HepG2 (cell line): ENCODE measurements around the gene RIN3. TPM values are rescaled to one million over a fixed set of nuclear protein-coding genes. Genes with fewer than 3 reads are reported as not detected.

Source experiments
- ATAC-seq: fragments of 200-7000 bp; cut with Tn5 transposase; 3 replicates; pipeline ENCODE4 v1.9.1; 2020; ENCODE audit warnings: mild to moderate bottlenecking, moderate library complexity
- BruUV-seq: library from RNA; stranded (reverse); fragments of 400-500 nt; replicated peaks from 2 replicates; lab custom pipeline; 2021; lab: Mats Ljungman, UMichigan
- CTCF ChIA-PET: fragments of 300-600 bp; formaldehyde crosslinking; extraction: SDS; loops from one replicate; lab custom pipeline; 2021; ENCODE audit warnings: low total read pairs, inconsistent platforms, low intra/inter-chr PET ratio; lab: Yijun Ruan, JAX
- POLR2A ChIA-PET: fragments of 350-600 bp; sonication (Branson Sonifier 250); formaldehyde crosslinking; loops from one replicate; lab custom pipeline; 2020; ENCODE audit warnings: antibody characterized with exemption, inconsistent platforms; lab: Yijun Ruan, JAX
- DNase-seq: peaks from one replicate; pipeline ENCODE4 v3.0.0-alpha.2; 2015; ENCODE audit warnings: low spot score
- FAIRE-seq: peaks from 3 replicates; lab custom pipeline; 2011; peaks lifted over from hg19 to GRCh38; lab: Jason Lieb, UNC
- H2AFZ ChIP-seq: one replicate; pipeline ENCODE4 v1.6.1; 2011; ENCODE audit warnings: low read length, inconsistent platforms
- H3K27ac ChIP-seq: fragments of 300-600 bp; 3 replicates; pipeline ENCODE4 v1.8.0; 2011; ENCODE audit warnings: mixed run types, mild to moderate bottlenecking, mixed read lengths, low read length, inconsistent platforms; ENCODE audit not compliant: insufficient read depth; ENCODE audit errors: extremely low read length
- H3K27me3 ChIP-seq, 2 experiments: fragments of 200-600 bp in 1 of 2; 2 replicates in 1 of 2; 3 replicates in 1 of 2; pipeline versions ENCODE4 v1.6.0 to v1.8.0; 2011; ENCODE audit warnings: low read length in 2 of 2, mild to moderate bottlenecking in 2 of 2, moderate library complexity in 2 of 2, inconsistent platforms in 1 of 2; ENCODE audit not compliant: insufficient read depth in 2 of 2, control insufficient read depth in 1 of 2
- H3K36me3 ChIP-seq, 2 experiments: fragments of 200-600 bp in 1 of 2; replicated peaks in 1 of 2; 2 replicates in 1 of 2; 3 replicates in 1 of 2; pipeline versions ENCODE4 v1.5.1 to v1.8.0; 2011; ENCODE audit warnings: low read length in 2 of 2, inconsistent platforms in 1 of 2; ENCODE audit not compliant: insufficient read depth in 2 of 2, control insufficient read depth in 1 of 2
- H3K4me1 ChIP-seq: 2 replicates; pipeline ENCODE4 v1.5.1; 2012; ENCODE audit warnings: low read length, inconsistent platforms; ENCODE audit not compliant: insufficient read depth
- H3K4me2 ChIP-seq: 2 replicates; pipeline ENCODE4 v1.6.0; 2011; ENCODE audit warnings: low read depth, low read length, inconsistent platforms
- H3K4me3 ChIP-seq, 3 experiments: fragments of 200-600 bp in 1 of 3; sonication (generic), shearing (Covaris generic) in 1 of 3; replicated peaks in 1 of 3; 2 replicates each; pipeline ENCODE4 v1.5.1; 2011 to 2016; ENCODE audit warnings: low read length in 3 of 3, inconsistent platforms in 2 of 3, low read depth in 2 of 3, mild to moderate bottlenecking in 2 of 3, control low read depth in 1 of 3, mixed read lengths in 1 of 3; ENCODE audit not compliant: insufficient read depth in 1 of 3
- H3K79me2 ChIP-seq: one replicate; pipeline ENCODE4 v1.6.1; 2011; ENCODE audit warnings: low read length, inconsistent platforms; ENCODE audit not compliant: insufficient read depth
- H3K9ac ChIP-seq: 2 replicates; pipeline ENCODE4 v1.6.0; 2011; ENCODE audit warnings: mild to moderate bottlenecking, low read depth, low read length, inconsistent platforms; ENCODE audit not compliant: insufficient read depth
- H3K9me3 ChIP-seq: 2 replicates; pipeline ENCODE4 v1.5.1; 2012; ENCODE audit warnings: mild to moderate bottlenecking, low read length
- H4K20me1 ChIP-seq: 2 replicates; pipeline ENCODE4 v1.6.0; 2011; ENCODE audit warnings: inconsistent platforms, mild to moderate bottlenecking, low read length, moderate library complexity; ENCODE audit not compliant: insufficient read depth
- HNRNPL ChIP-seq: fragments of 200-400 bp; formaldehyde crosslinking; IDR thresholded peaks from 2 replicates; pipeline ENCODE4 v1.6.1; 2017; ENCODE audit warnings: mild to moderate bottlenecking, low read depth, low read length
- SALL1 ChIP-seq: sonication (generic); formaldehyde crosslinking; IDR thresholded peaks from 2 replicates; pipeline ENCODE4 v1.8.0; 2022; ENCODE audit warnings: mild to moderate bottlenecking, missing genetic modification reagents
- SMC3 ChIP-seq: IDR thresholded peaks from 2 replicates; pipeline ENCODE4 v1.6.1; 2011; ENCODE audit warnings: low read length, improper control_type of control experiment
- STAG1 ChIP-seq: sonication (generic); formaldehyde crosslinking; IDR thresholded peaks from 2 replicates; pipeline ENCODE4 v1.4.0; 2020; ENCODE audit warnings: missing genetic modification reagents
- TEAD3 ChIP-seq: optimal IDR thresholded peaks from 2 replicates; pipeline ENCODE3; 2016; ENCODE audit warnings: borderline replicate concordance
- XRCC5 ChIP-seq: fragments of 200-400 bp; formaldehyde crosslinking; optimal IDR thresholded peaks from 2 replicates; pipeline ENCODE3; 2017; ENCODE audit warnings: mild to moderate bottlenecking, low read length
- ZMYM3 ChIP-seq: sonication (generic); formaldehyde crosslinking; IDR thresholded peaks from 2 replicates; pipeline ENCODE4 v1.5.1; 2020; ENCODE audit warnings: mild to moderate bottlenecking, missing genetic modification reagents
- ZNF326 ChIP-seq: sonication (generic); formaldehyde crosslinking; IDR thresholded peaks from 2 replicates; pipeline ENCODE4 v1.4.0; 2020; ENCODE audit warnings: missing genetic modification reagents, borderline replicate concordance
- ZNF75D ChIP-seq: sonication (generic); formaldehyde crosslinking; IDR thresholded peaks from 2 replicates; pipeline ENCODE4 v1.8.1; 2023; ENCODE audit warnings: missing genetic modification reagents, mild to moderate bottlenecking, borderline replicate concordance
- WGBS: methylation state at CpG from one replicate; pipeline ENCODE4 v1.1.6; 2017; ENCODE audit warnings: low lambda C conversion rate; 5-methylcytosine and 5-hydroxymethylcytosine counted together
- in situ Hi-C: cut with HindIII; loops from 2 replicates; pipeline ENCODE4 v1.10.0; 2017; ENCODE audit warnings: low pct_unique_long_range_greater_than_20kb; ENCODE audit not compliant: extremely low pct_ligation_motif_present
- intact Hi-C: fragments of 100-400 bp; cut with micrococcal nuclease; formaldehyde crosslinking; loops from one replicate; pipeline ENCODE4 v1.10.0; 2022; ENCODE audit not compliant: unreplicated experiment
- polyA plus RNA-seq, 8 experiments: library from polyadenylated mRNA; depleted of rRNA in 3 of 8; stranded (reverse) in 7 of 8; unstranded in 1 of 8; fragments of >200 nt; fragmentation: Illumina TruSeq in 4 of 8; extraction: Trizol in 4 of 8; gene quantifications; 2 replicates each; pipeline versions ENCODE4 v1.2.1 to v1.2.3, GENCODE V29; 2011 to 2016; ENCODE audit warnings: low read depth in 4 of 8, missing spikeins in 1 of 8, mixed read lengths in 1 of 8; ENCODE audit not compliant: insufficient read depth in 1 of 8
- total RNA-seq, 5 experiments: library from RNA; depleted of rRNA; stranded (reverse); fragments of >200 nt; fragmentation: Illumina TruSeq; extraction: Trizol; gene quantifications; 2 replicates each; pipeline ENCODE4 v1.2.3, GENCODE V29; 2016; ENCODE audit warnings: low read depth in 1 of 5
- TF ChIP-seq, protein P1 (sequence below): sonication (generic); formaldehyde crosslinking; IDR thresholded peaks from 2 replicates; pipeline ENCODE4 v1.8.1; 2023; ENCODE audit warnings: missing genetic modification reagents, inconsistent platforms, borderline replicate concordance
- TF ChIP-seq, protein P2 (sequence below): sonication (generic); formaldehyde crosslinking; IDR thresholded peaks from 2 replicates; pipeline ENCODE4 v1.4.0; 2020; ENCODE audit warnings: missing genetic modification reagents
- TF ChIP-seq, protein P3 (sequence below): sonication (generic); formaldehyde crosslinking; IDR thresholded peaks from 2 replicates; pipeline ENCODE4 v1.5.0; 2020; ENCODE audit warnings: mild to moderate bottlenecking, missing genetic modification reagents, moderate library complexity
- TF ChIP-seq, protein P4 (sequence below), 2 experiments: sonication (generic) in 1 of 2; formaldehyde crosslinking in 1 of 2; IDR thresholded peaks; 2 replicates each; pipeline versions ENCODE4 v1.4.0 to v1.6.1; 2018 to 2020; ENCODE audit warnings: missing genetic modification reagents in 2 of 2, borderline replicate concordance in 1 of 2, low read depth in 1 of 2, mild to moderate bottlenecking in 1 of 2, missing biosample characterization in 1 of 2
- TF ChIP-seq, protein P5 (sequence below): sonication (generic); formaldehyde crosslinking; IDR thresholded peaks from 2 replicates; pipeline ENCODE4 v1.5.1; 2020; ENCODE audit warnings: mild to moderate bottlenecking, moderate library complexity, missing genetic modification reagents

The RIN3 gene
- total and polyA plus RNA-seq, 2 of the 13 experiments (the other 11 are each of a cell fraction or from before 2014, with no cell fraction given), result 2.3 to 3.6 TPM

DNA sequence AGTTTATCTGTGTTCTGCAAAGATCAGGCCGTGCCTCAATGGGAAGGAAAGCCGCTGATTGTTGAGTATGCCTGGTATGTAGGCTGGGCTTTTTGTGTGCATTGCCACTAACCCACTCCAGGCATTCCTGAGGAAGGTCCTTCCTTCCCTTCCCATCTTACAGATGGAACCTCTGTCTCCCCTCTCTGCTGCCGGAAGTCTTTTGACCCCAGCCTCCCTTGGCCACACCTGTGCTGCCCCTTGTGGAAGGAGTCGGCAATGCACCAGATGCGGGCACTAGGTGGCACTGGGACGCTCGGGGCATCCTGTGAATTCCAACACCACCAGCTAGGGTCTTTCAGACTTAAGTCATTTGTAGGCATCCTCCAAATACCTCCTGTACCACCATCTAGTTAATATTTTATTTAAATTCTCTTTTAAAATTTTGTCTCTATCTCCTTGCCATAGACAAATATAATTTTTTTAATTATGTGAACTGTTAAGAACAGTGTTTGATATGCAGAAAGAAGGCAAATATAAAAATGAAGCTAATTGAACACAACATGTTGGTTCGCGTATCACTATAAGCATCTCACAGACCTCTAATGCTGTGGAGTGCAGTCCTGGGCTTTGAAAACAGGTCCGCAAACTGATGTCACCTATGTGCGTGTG is 99.6 kb downstream of the RIN3 start:
- in situ Hi-C loops (no loop called here), intact Hi-C loops (no loop called here)
- no peak overlapping the region for H3K9ac ChIP-seq
- H3K4me1 ChIP-seq, result no peaks in the 10 kb centered on the region
- no peak overlapping the region for H3K4me3 ChIP-seq
- H3K27ac ChIP-seq, result no peak overlapping the region
- no peaks in the 10 kb centered on the region for H4K20me1 ChIP-seq
- DNase-seq, result peak; percentile 20
- no peaks in the 10 kb centered on the region for H3K9me3 ChIP-seq
- ATAC-seq, result peak; percentile 93
- H3K27me3 ChIP-seq, result no peaks in the 10 kb centered on the region
- H3K4me2 ChIP-seq, result no peak overlapping the region
- ChIA-PET CTCF (no interaction called here), POLR2A (no interaction called here)
- WGBS, result 67% methylated on average over 11 of the region's 11 CpGs
- peak; percentile 18 for FAIRE-seq
- H2AFZ ChIP-seq, result no peak overlapping the region
- H3K36me3 ChIP-seq, result no peaks in the 10 kb centered on the region; a peak in 1 of 5 replicates
- H3K79me2 ChIP-seq, result no peaks in the 10 kb centered on the region
- BruUV-seq, result no TSS peak
- TF ChIP-seq SALL1 (CRISPR knock-in tag) (peak; percentile 32; the same call in 1 of the 2 replicates), STAG1 (peak; percentile 78), HNRNPL (peak; percentile 78; the same call in 1 of the 2 replicates), XRCC5 (peak; percentile 75), SMC3 (peak; percentile 48), TEAD3 (peak; percentile 13), ZNF326 (no peak), ZNF75D (CRISPR knock-in tag) (no peak), ZMYM3 (CRISPR knock-in tag) (no peak)
- TF ChIP-seq, protein P1, sequence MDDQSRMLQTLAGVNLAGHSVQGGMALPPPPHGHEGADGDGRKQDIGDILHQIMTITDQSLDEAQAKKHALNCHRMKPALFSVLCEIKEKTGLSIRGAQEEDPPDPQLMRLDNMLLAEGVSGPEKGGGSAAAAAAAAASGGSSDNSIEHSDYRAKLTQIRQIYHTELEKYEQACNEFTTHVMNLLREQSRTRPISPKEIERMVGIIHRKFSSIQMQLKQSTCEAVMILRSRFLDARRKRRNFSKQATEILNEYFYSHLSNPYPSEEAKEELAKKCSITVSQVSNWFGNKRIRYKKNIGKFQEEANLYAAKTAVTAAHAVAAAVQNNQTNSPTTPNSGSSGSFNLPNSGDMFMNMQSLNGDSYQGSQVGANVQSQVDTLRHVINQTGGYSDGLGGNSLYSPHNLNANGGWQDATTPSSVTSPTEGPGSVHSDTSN (CRISPR knock-in tag), result no peak
- TF ChIP-seq, protein P2, sequence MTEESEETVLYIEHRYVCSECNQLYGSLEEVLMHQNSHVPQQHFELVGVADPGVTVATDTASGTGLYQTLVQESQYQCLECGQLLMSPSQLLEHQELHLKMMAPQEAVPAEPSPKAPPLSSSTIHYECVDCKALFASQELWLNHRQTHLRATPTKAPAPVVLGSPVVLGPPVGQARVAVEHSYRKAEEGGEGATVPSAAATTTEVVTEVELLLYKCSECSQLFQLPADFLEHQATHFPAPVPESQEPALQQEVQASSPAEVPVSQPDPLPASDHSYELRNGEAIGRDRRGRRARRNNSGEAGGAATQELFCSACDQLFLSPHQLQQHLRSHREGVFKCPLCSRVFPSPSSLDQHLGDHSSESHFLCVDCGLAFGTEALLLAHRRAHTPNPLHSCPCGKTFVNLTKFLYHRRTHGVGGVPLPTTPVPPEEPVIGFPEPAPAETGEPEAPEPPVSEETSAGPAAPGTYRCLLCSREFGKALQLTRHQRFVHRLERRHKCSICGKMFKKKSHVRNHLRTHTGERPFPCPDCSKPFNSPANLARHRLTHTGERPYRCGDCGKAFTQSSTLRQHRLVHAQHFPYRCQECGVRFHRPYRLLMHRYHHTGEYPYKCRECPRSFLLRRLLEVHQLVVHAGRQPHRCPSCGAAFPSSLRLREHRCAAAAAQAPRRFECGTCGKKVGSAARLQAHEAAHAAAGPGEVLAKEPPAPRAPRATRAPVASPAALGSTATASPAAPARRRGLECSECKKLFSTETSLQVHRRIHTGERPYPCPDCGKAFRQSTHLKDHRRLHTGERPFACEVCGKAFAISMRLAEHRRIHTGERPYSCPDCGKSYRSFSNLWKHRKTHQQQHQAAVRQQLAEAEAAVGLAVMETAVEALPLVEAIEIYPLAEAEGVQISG (CRISPR knock-in tag), result 0 out of 2 replicates have a peak, but pooled peaks have one; percentile 17
- TF ChIP-seq, protein P3, sequence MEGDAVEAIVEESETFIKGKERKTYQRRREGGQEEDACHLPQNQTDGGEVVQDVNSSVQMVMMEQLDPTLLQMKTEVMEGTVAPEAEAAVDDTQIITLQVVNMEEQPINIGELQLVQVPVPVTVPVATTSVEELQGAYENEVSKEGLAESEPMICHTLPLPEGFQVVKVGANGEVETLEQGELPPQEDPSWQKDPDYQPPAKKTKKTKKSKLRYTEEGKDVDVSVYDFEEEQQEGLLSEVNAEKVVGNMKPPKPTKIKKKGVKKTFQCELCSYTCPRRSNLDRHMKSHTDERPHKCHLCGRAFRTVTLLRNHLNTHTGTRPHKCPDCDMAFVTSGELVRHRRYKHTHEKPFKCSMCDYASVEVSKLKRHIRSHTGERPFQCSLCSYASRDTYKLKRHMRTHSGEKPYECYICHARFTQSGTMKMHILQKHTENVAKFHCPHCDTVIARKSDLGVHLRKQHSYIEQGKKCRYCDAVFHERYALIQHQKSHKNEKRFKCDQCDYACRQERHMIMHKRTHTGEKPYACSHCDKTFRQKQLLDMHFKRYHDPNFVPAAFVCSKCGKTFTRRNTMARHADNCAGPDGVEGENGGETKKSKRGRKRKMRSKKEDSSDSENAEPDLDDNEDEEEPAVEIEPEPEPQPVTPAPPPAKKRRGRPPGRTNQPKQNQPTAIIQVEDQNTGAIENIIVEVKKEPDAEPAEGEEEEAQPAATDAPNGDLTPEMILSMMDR, result peak; percentile 80
- TF ChIP-seq, protein P4, sequence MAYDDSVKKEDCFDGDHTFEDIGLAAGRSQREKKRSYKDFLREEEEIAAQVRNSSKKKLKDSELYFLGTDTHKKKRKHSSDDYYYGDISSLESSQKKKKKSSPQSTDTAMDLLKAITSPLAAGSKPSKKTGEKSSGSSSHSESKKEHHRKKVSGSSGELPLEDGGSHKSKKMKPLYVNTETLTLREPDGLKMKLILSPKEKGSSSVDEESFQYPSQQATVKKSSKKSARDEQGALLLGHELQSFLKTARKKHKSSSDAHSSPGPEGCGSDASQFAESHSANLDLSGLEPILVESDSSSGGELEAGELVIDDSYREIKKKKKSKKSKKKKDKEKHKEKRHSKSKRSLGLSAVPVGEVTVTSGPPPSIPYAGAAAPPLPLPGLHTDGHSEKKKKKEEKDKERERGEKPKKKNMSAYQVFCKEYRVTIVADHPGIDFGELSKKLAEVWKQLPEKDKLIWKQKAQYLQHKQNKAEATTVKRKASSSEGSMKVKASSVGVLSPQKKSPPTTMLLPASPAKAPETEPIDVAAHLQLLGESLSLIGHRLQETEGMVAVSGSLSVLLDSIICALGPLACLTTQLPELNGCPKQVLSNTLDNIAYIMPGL (CRISPR knock-in tag; IDR thresholded peaks at IDR 0.05; ENCODE audit: borderline replicate concordance in 1 of 2, low read depth in 1 of 2), result 0 out of 4 replicates have a peak, but pooled peaks of 1 of the 2 experiments have one; percentile 37
- TF ChIP-seq, protein P5, sequence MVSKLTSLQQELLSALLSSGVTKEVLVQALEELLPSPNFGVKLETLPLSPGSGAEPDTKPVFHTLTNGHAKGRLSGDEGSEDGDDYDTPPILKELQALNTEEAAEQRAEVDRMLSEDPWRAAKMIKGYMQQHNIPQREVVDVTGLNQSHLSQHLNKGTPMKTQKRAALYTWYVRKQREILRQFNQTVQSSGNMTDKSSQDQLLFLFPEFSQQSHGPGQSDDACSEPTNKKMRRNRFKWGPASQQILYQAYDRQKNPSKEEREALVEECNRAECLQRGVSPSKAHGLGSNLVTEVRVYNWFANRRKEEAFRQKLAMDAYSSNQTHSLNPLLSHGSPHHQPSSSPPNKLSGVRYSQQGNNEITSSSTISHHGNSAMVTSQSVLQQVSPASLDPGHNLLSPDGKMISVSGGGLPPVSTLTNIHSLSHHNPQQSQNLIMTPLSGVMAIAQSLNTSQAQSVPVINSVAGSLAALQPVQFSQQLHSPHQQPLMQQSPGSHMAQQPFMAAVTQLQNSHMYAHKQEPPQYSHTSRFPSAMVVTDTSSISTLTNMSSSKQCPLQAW, result 0 out of 2 replicates have a peak, but pooled peaks have one; percentile 23
